GM23338 (cell line): ENCODE data around the gene OLFML1. TPM values are rescaled to one million over a fixed set of nuclear protein-coding genes. Genes with fewer than 3 reads are reported as not detected.

ENCODE experiments used
- ATAC-seq: fragments of 200-7000 bp; cut with Tn5 transposase; 3 replicates; pipeline ENCODE4 v1.9.1; 2020
- DNase-seq: peaks from one replicate; pipeline ENCODE4 v3.0.0-alpha.2; 2015; ENCODE audit warnings: low spot score
- H2AFZ ChIP-seq: fragments of 200-600 bp; sonication (generic); 2 replicates; pipeline ENCODE4 v1.8.0; 2016; ENCODE audit warnings: antibody characterized with exemption, mild to moderate bottlenecking, moderate library complexity
- H3F3A ChIP-seq: fragments of 200-600 bp; sonication (generic); replicated peaks from 2 replicates; pipeline ENCODE4 v1.8.0; 2017; ENCODE audit warnings: antibody characterized with exemption, mixed run types, low read depth
- H3K27ac ChIP-seq: fragments of 200-600 bp; sonication (generic); 2 replicates; pipeline ENCODE4 v1.6.1; 2016; ENCODE audit warnings: low read depth
- H3K27me3 ChIP-seq: fragments of 200-600 bp; sonication (generic); 2 replicates; pipeline ENCODE4 v1.8.0; 2016; ENCODE audit warnings: mild to moderate bottlenecking, mixed run types, moderate library complexity; ENCODE audit not compliant: insufficient read depth
- H3K36me3 ChIP-seq: fragments of 200-600 bp; sonication (generic); 2 replicates; pipeline ENCODE4 v1.8.0; 2016; ENCODE audit warnings: mild to moderate bottlenecking; ENCODE audit not compliant: insufficient read depth
- H3K4me1 ChIP-seq: fragments of 200-600 bp; sonication (generic); 2 replicates; pipeline ENCODE4 v1.8.0; 2016; ENCODE audit warnings: mild to moderate bottlenecking, moderate library complexity; ENCODE audit not compliant: insufficient read depth
- H3K4me2 ChIP-seq: fragments of 200-600 bp; sonication (generic); 2 replicates; pipeline ENCODE4 v1.7.1; 2017; ENCODE audit warnings: mixed run types
- H3K4me3 ChIP-seq: fragments of 200-600 bp; sonication (generic); 2 replicates; pipeline ENCODE4 v1.6.1; 2016; ENCODE audit warnings: mixed run types
- H3K79me2 ChIP-seq: fragments of 200-600 bp; sonication (generic); replicated peaks from 2 replicates; pipeline ENCODE4 v1.8.0; 2017; ENCODE audit warnings: mild to moderate bottlenecking; ENCODE audit not compliant: insufficient read depth
- H3K9me2 ChIP-seq: fragments of 200-600 bp; sonication (generic); 2 replicates; pipeline ENCODE4 v1.8.0; 2017; ENCODE audit not compliant: insufficient read depth
- H4K20me1 ChIP-seq: fragments of 200-600 bp; sonication (generic); replicated peaks from 2 replicates; pipeline ENCODE4 v1.8.0; 2017; ENCODE audit warnings: mild to moderate bottlenecking; ENCODE audit not compliant: insufficient read depth
- H3K27ac Mint-ChIP-seq: 2 replicates; pipeline ENCODE4 v1.8.0; 2020; ENCODE audit warnings: inconsistent platforms, mild to moderate bottlenecking, moderate library complexity, mixed read lengths
- H3K27me3 Mint-ChIP-seq: 3 replicates; pipeline ENCODE4 v1.8.0; 2022; ENCODE audit warnings: low read depth, mild to moderate bottlenecking, moderate library complexity, mixed read lengths, inconsistent platforms; ENCODE audit not compliant: insufficient read depth, poor library complexity
- H3K36me3 Mint-ChIP-seq: 3 replicates; pipeline ENCODE4 v1.8.0; 2021; ENCODE audit warnings: low read depth, mild to moderate bottlenecking, inconsistent platforms, moderate library complexity, mixed read lengths
- H3K4me1 Mint-ChIP-seq: 3 replicates; pipeline ENCODE4 v1.8.0; 2020; ENCODE audit warnings: mild to moderate bottlenecking, inconsistent platforms, mixed read lengths
- H3K4me3 Mint-ChIP-seq: 3 replicates; pipeline ENCODE4 v1.8.0; 2021; ENCODE audit warnings: moderate library complexity, mild to moderate bottlenecking, inconsistent platforms, mixed read lengths
- H3K9me3 Mint-ChIP-seq: 3 replicates; pipeline ENCODE4 v1.8.0; 2020; ENCODE audit warnings: moderate library complexity, mild to moderate bottlenecking, inconsistent platforms, mixed read lengths
- CREB1 ChIP-seq: fragments of 250-450 bp; sonication (Bioruptor Pico); IDR thresholded peaks from 2 replicates; pipeline ENCODE4 v1.5.0; 2020; ENCODE audit warnings: low read depth, mild to moderate bottlenecking, moderate library complexity
- ETS1 ChIP-seq: IDR thresholded peaks from 2 replicates; pipeline ENCODE4 v1.6.1; 2016; ENCODE audit warnings: antibody characterized with exemption
- EZH2 ChIP-seq: fragments of 200-600 bp; sonication (generic); IDR thresholded peaks from one replicate; pipeline ENCODE4 v1.8.0; 2017; ENCODE audit warnings: antibody characterized with exemption, mild to moderate bottlenecking, low read depth; ENCODE audit not compliant: unreplicated experiment
- JUNB ChIP-seq: IDR thresholded peaks from one replicate; pipeline ENCODE4 v1.6.1; 2016; ENCODE audit warnings: antibody characterized with exemption; ENCODE audit not compliant: unreplicated experiment
- NANOG ChIP-seq: IDR thresholded peaks from 2 replicates; pipeline ENCODE4 v1.6.1; 2016; ENCODE audit warnings: antibody characterized with exemption, borderline replicate concordance
- POLR2AphosphoS5 ChIP-seq: IDR thresholded peaks from 2 replicates; pipeline ENCODE4 v1.6.1; 2016; ENCODE audit warnings: antibody characterized with exemption, low read depth
- REST ChIP-seq: IDR thresholded peaks from one replicate; pipeline ENCODE4 v1.6.1; 2018; ENCODE audit warnings: antibody characterized with exemption; ENCODE audit not compliant: unreplicated experiment
- STAT1 ChIP-seq: IDR thresholded peaks from one replicate; pipeline ENCODE4 v1.6.1; 2016; ENCODE audit warnings: antibody characterized with exemption; ENCODE audit not compliant: unreplicated experiment
- ZNF114 ChIP-seq: fragments of 250-450 bp; sonication (Bioruptor Pico); IDR thresholded peaks from 2 replicates; pipeline ENCODE4 v1.5.0; 2020; ENCODE audit warnings: mild to moderate bottlenecking, moderate library complexity
- ZNF331 ChIP-seq: fragments of 250-450 bp; sonication (Bioruptor Pico); IDR thresholded peaks from 2 replicates; pipeline ENCODE4 v1.5.0; 2020; ENCODE audit warnings: low read depth, mild to moderate bottlenecking, moderate library complexity
- ZNF462 ChIP-seq: fragments of 250-450 bp; sonication (Bioruptor Pico); IDR thresholded peaks from 2 replicates; pipeline ENCODE4 v1.5.0; 2020; ENCODE audit warnings: mild to moderate bottlenecking, moderate library complexity
- polyA plus RNA-seq: library from polyadenylated mRNA; unstranded; fragments of >200 nt; fragmentation: Nextera tagmentation; extraction: Ambion mirVana; gene quantifications from 2 replicates; pipeline ENCODE4 v1.2.1, GENCODE V29; 2016
- total RNA-seq: library from RNA; depleted of rRNA; stranded (reverse); fragments of >200 nt; shearing (Covaris generic); gene quantifications from 2 replicates; pipeline ENCODE4 v1.2.3, GENCODE V29; 2014

Gene OLFML1
- total and polyA plus RNA-seq, 2 experiments from 2014 or later, result 0.21 TPM; not detected in 1

GRCh38 chr11:7544021-7544420 lies 58.7 kb downstream of the OLFML1 start:
- peaks cover 22% of the 10 kb centered on the region for H3K4me1 Mint-ChIP-seq
- H3K4me2 ChIP-seq, result no peak overlapping the region

GRCh38 chr11:7545611-7546010 lies 60.3 kb downstream of the OLFML1 start:
- DNase-seq (peak; percentile 30), ATAC-seq (no peak)
- Histone ChIP-seq H3K27me3 (no peaks in the 10 kb centered on the region), H3K27ac (no peak overlapping the region), H3K4me3 (0 out of 2 replicates have a peak overlapping the region, but pooled peaks have one; percentile 10), H3K4me2 (peak overlapping the region; percentile 65), H3K36me3 (no peaks in the 10 kb centered on the region), H3F3A (no peaks in the 10 kb centered on the region), H2AFZ (no peak overlapping the region), H3K4me1 (peaks cover 10% of the 10 kb centered on the region; the same call in 1 of the 2 replicates), H4K20me1 (no peaks in the 10 kb centered on the region), H3K79me2 (no peaks in the 10 kb centered on the region), H3K9me2 (no peaks in the 10 kb centered on the region)
- Mint-ChIP-seq H3K4me1 (peaks cover 25% of the 10 kb centered on the region), H3K27ac (no peak overlapping the region), H3K27me3 (peaks cover 6% of the 10 kb centered on the region), H3K36me3 (no peaks in the 10 kb centered on the region), H3K9me3 (no peaks in the 10 kb centered on the region), H3K4me3 (no peak overlapping the region)
- no peak for TF ChIP-seq ETS1
- no peak for TF ChIP-seq NANOG
- no peak for TF ChIP-seq CREB1 (CRISPR knock-in tag)
- TF ChIP-seq STAT1, result no peak
- TF ChIP-seq EZH2, result no peak
- TF ChIP-seq ZNF331 (CRISPR knock-in tag), result no peak
- no peak for TF ChIP-seq ZNF114 (CRISPR knock-in tag)
- TF ChIP-seq JUNB, result no peak
- no peak for TF ChIP-seq REST
- TF ChIP-seq ZNF462 (CRISPR knock-in tag), result no peak
- TF ChIP-seq POLR2AphosphoS5, result no peak

More at GRCh38 chr11:7544021-7544420, 58.7 kb downstream of the OLFML1 start:
- ATAC-seq (no peak), DNase-seq (no peak)
- TF ChIP-seq CREB1 (CRISPR knock-in tag), result no peak
- H3K79me2 ChIP-seq, result no peaks in the 10 kb centered on the region
- no peak overlapping the region for H2AFZ ChIP-seq
- H3K36me3 ChIP-seq, result no peaks in the 10 kb centered on the region
- Mint-ChIP-seq H3K9me3 (no peaks in the 10 kb centered on the region), H3K27me3 (peaks cover 9% of the 10 kb centered on the region), H3K36me3 (no peaks in the 10 kb centered on the region), H3K4me3 (no peak overlapping the region), H3K27ac (no peak overlapping the region)
- no peaks in the 10 kb centered on the region for H3F3A ChIP-seq
- no peaks in the 10 kb centered on the region for H3K27me3 ChIP-seq
- H4K20me1 ChIP-seq, result no peaks in the 10 kb centered on the region
- peaks cover 10% of the 10 kb centered on the region; the same call in 1 of the 2 replicates for H3K4me1 ChIP-seq
- no peaks in the 10 kb centered on the region for H3K9me2 ChIP-seq
- H3K27ac ChIP-seq, result no peak overlapping the region
- H3K4me3 ChIP-seq, result no peak overlapping the region
